ENCODE results near the gene TUBB.

The TUBB gene

GRCh38 chr6:30719791-30720737 lies at the start of gene TUBB:
TSS of gene TUBB (plus strand) at chr6:30720352. CDS start at chr6:30720507, 155 bp downstream.
- DNase-seq = peak; percentile 99

GRCh38 chr6:30670760-30671527 lies 49.2 kb upstream of the TUBB start:
- no peak for DNase-seq

- DNase-seq = peak; percentile 99
Observed at GRCh38 chr6:30672445-30673253, 47.5 kb upstream of the TUBB start, which contains the start of gene DHX16. TSS of gene DHX16 (minus strand) at chr6:30673006. CDS start at chr6:30672841, 165 bp downstream.

- no peak for DNase-seq
Observed at GRCh38 chr6:30676660-30677285, 43.4 kb upstream of the TUBB start.

GRCh38 chr6:30678964-30679726 lies 41.0 kb upstream of the TUBB start:
- DNase-seq = peak; percentile 93

GRCh38 chr6:30679765-30680535 lies 40.2 kb upstream of the TUBB start:
- no peak for DNase-seq

- no peak for DNase-seq
Observed at GRCh38 chr6:30681766-30682142, 38.4 kb upstream of the TUBB start.

GRCh38 chr6:30682143-30683117 lies 37.7 kb upstream of the TUBB start:
- DNase-seq = peak; percentile 25

GRCh38 chr6:30683183-30683979 lies 36.8 kb upstream of the TUBB start:
- no peak for DNase-seq

GRCh38 chr6:30683980-30684338 lies 36.2 kb upstream of the TUBB start:
- DNase-seq = no peak

- DNase-seq = no peak
Observed at GRCh38 chr6:30684386-30685156, 35.6 kb upstream of the TUBB start.

- DNase-seq = no peak
Observed at GRCh38 chr6:30685157-30686008, 34.8 kb upstream of the TUBB start.

- peak; percentile 12 for DNase-seq
Observed at GRCh38 chr6:30686009-30686907, 33.9 kb upstream of the TUBB start, which contains the start of gene PPP1R18. TSS of gene PPP1R18 (minus strand) at chr6:30686645. CDS start at chr6:30686018, 627 bp downstream.

GRCh38 chr6:30686908-30687658 lies 33.1 kb upstream of the TUBB start:
- DNase-seq = peak; percentile 97

All from eye (tissue), 1 donor.